Measurements from ENCODE around the gene AGAP1.

DNA sequence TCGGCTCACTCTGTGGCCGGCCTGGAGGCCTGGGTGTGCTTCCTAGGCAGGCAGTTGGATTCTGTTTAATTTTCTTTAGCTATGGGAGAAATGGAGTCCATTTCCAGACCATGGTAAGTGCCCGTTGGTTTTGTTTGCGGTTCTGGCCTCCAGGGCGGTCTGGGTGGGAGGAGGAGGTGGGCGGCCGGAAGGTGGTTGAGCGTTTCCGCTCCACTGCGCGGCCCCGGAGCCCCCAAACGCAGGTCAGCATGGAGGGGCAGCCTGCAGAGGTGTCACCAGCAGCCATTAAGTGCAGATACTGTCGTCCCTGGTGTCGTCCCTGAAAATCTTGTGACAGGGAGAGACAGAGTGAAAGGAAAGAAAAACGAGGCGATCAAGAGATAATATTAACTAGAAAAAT lies 370.5 kb downstream of the AGAP1 start:
- TF ChIP-seq, protein P1, sequence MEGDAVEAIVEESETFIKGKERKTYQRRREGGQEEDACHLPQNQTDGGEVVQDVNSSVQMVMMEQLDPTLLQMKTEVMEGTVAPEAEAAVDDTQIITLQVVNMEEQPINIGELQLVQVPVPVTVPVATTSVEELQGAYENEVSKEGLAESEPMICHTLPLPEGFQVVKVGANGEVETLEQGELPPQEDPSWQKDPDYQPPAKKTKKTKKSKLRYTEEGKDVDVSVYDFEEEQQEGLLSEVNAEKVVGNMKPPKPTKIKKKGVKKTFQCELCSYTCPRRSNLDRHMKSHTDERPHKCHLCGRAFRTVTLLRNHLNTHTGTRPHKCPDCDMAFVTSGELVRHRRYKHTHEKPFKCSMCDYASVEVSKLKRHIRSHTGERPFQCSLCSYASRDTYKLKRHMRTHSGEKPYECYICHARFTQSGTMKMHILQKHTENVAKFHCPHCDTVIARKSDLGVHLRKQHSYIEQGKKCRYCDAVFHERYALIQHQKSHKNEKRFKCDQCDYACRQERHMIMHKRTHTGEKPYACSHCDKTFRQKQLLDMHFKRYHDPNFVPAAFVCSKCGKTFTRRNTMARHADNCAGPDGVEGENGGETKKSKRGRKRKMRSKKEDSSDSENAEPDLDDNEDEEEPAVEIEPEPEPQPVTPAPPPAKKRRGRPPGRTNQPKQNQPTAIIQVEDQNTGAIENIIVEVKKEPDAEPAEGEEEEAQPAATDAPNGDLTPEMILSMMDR (IDR thresholded peaks at IDR 0.05): no peak
- TF ChIP-seq EP300 (IDR thresholded peaks at IDR 0.05) (no peak), POLR2A (IDR thresholded peaks at IDR 0.05) (no peak)
